Skeletal muscle cell (primary cell): Measurements from ENCODE around the gene ARHGEF25.
"Not testable (repeated sequence)": the region's sequence is repeated elsewhere in the genome, so short reads cannot be mapped to it uniquely, and the experiment has no call there.

Source experiments
- DNase-seq: peaks from one replicate; pipeline ENCODE4 v3.0.0-alpha.2; 2010; ENCODE audit warnings: low read depth
- H3K4me3 ChIP-seq: 2 replicates; pipeline ENCODE4 v1.5.1; 2011; ENCODE audit warnings: low read depth, mild to moderate bottlenecking, control low read depth, low read length, moderate library complexity

The ARHGEF25 gene

GRCh38 chr12:57606399-57606798, 4.8 kb upstream of the ARHGEF25 start:
- no peak for DNase-seq
- H3K4me3 ChIP-seq, result no peak overlapping the region

- no peak for DNase-seq
- no peak overlapping the region for H3K4me3 ChIP-seq
These were observed 4.4 kb upstream of the ARHGEF25 start for GRCh38 chr12:57606821-57607220.

GRCh38 chr12:57607958-57608663, 3.1 kb upstream of the ARHGEF25 start:
- no peak overlapping the region for H3K4me3 ChIP-seq
- DNase-seq, result no peak

- no peak overlapping the region for H3K4me3 ChIP-seq
- no peak for DNase-seq
These were observed 2.0 kb upstream of the ARHGEF25 start for GRCh38 chr12:57609101-57609780.

- H3K4me3 ChIP-seq, result no peak overlapping the region
- no peak for DNase-seq
These were observed 1.3 kb upstream of the ARHGEF25 start for GRCh38 chr12:57609781-57610553.

GRCh38 chr12:57610554-57611107, 604 bp upstream of the ARHGEF25 start:
- no peak for DNase-seq
- H3K4me3 ChIP-seq, result peak overlapping the region; percentile 54

GRCh38 chr12:57611827-57612710, 834 bp downstream of the ARHGEF25 start:
- no peak for DNase-seq
- H3K4me3 ChIP-seq, result peak overlapping the region; percentile 54

GRCh38 chr12:57612711-57613426, 1.6 kb downstream of the ARHGEF25 start:
- H3K4me3 ChIP-seq, result no peak overlapping the region
- DNase-seq, result no peak

GRCh38 chr12:57613427-57614109, 2.3 kb downstream of the ARHGEF25 start:
- DNase-seq, result no peak
- no peak overlapping the region for H3K4me3 ChIP-seq

- H3K4me3 ChIP-seq, result no peak overlapping the region
- DNase-seq, result no peak
These were observed 3.1 kb downstream of the ARHGEF25 start for GRCh38 chr12:57614178-57614947.

- no peak for DNase-seq
- H3K4me3 ChIP-seq, result no peak overlapping the region
These were observed 3.8 kb downstream of the ARHGEF25 start for GRCh38 chr12:57614948-57615500.

GRCh38 chr12:57615637-57616036, 4.4 kb downstream of the ARHGEF25 start:
- H3K4me3 ChIP-seq, result no peak overlapping the region
- no peak for DNase-seq

GRCh38 chr12:57616383-57617101, 5.3 kb downstream of the ARHGEF25 start:
- no peak overlapping the region for H3K4me3 ChIP-seq
- DNase-seq, result peak; percentile 31

- no peak for DNase-seq
- H3K4me3 ChIP-seq, result no peak overlapping the region
These were observed 6.7 kb downstream of the ARHGEF25 start for GRCh38 chr12:57617942-57618341.

GRCh38 chr12:57618431-57618830, 7.2 kb downstream of the ARHGEF25 start:
- DNase-seq, H3K4me3 ChIP-seq: not testable (repeated sequence)

GRCh38 chr12:57618966-57619433, 7.8 kb downstream of the ARHGEF25 start:
- no peak for DNase-seq
- H3K4me3 ChIP-seq, result no peak overlapping the region
